Measurements from ENCODE around the gene AGPAT4.

DNA sequence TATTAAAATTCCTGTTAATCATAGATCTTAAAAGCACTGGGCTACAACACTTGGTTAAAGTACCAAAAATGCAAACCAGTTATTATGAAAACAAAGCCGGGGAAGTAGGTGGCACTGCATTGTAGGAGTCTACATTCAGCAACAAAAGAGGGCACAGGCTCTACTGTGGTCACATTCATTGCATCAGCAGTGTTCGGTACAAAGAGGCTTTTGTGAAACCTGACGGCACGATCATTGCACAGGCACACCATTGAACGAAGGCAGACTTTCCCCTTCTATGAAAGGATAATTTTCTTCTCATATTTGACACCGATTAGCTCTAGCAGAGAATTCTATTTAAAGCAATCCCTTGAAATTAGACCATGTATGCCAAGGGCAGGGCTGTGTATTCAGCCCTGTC, 44.6 kb upstream of the AGPAT4 start:
- no peak for TF ChIP-seq EZH2 (IDR thresholded peaks at IDR 0.05; ENCODE audit: borderline replicate concordance)
- TF ChIP-seq, protein P1, sequence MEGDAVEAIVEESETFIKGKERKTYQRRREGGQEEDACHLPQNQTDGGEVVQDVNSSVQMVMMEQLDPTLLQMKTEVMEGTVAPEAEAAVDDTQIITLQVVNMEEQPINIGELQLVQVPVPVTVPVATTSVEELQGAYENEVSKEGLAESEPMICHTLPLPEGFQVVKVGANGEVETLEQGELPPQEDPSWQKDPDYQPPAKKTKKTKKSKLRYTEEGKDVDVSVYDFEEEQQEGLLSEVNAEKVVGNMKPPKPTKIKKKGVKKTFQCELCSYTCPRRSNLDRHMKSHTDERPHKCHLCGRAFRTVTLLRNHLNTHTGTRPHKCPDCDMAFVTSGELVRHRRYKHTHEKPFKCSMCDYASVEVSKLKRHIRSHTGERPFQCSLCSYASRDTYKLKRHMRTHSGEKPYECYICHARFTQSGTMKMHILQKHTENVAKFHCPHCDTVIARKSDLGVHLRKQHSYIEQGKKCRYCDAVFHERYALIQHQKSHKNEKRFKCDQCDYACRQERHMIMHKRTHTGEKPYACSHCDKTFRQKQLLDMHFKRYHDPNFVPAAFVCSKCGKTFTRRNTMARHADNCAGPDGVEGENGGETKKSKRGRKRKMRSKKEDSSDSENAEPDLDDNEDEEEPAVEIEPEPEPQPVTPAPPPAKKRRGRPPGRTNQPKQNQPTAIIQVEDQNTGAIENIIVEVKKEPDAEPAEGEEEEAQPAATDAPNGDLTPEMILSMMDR (IDR thresholded peaks at IDR 0.05; ENCODE audit: poor library complexity), result no peak

All from hepatocyte (in vitro differentiated cells).